GM23338 (cell line): ENCODE measurements around the gene NCBP1. TPM values are rescaled to one million over a fixed set of nuclear protein-coding genes. Genes with fewer than 3 reads are reported as not detected.

Experiments used
- EZH2phosphoT487 ChIP-seq: fragments of 200-600 bp; sonication (generic); IDR thresholded peaks from one replicate; pipeline ENCODE4 v1.8.1; 2018; ENCODE audit warnings: antibody characterized with exemption; ENCODE audit not compliant: unreplicated experiment
- JUNB ChIP-seq: IDR thresholded peaks from one replicate; pipeline ENCODE4 v1.6.1; 2016; ENCODE audit warnings: antibody characterized with exemption; ENCODE audit not compliant: unreplicated experiment
- REST ChIP-seq: IDR thresholded peaks from one replicate; pipeline ENCODE4 v1.6.1; 2018; ENCODE audit warnings: antibody characterized with exemption; ENCODE audit not compliant: unreplicated experiment
- STAT1 ChIP-seq: IDR thresholded peaks from one replicate; pipeline ENCODE4 v1.6.1; 2016; ENCODE audit warnings: antibody characterized with exemption; ENCODE audit not compliant: unreplicated experiment
- ZNF114 ChIP-seq: fragments of 250-450 bp; sonication (Bioruptor Pico); IDR thresholded peaks from 2 replicates; pipeline ENCODE4 v1.5.0; 2020; ENCODE audit warnings: mild to moderate bottlenecking, moderate library complexity
- ZNF462 ChIP-seq: fragments of 250-450 bp; sonication (Bioruptor Pico); IDR thresholded peaks from 2 replicates; pipeline ENCODE4 v1.5.0; 2020; ENCODE audit warnings: mild to moderate bottlenecking, moderate library complexity
- polyA plus RNA-seq: library from polyadenylated mRNA; unstranded; fragments of >200 nt; fragmentation: Nextera tagmentation; extraction: Ambion mirVana; gene quantifications from 2 replicates; pipeline ENCODE4 v1.2.1, GENCODE V29; 2016
- total RNA-seq: library from RNA; depleted of rRNA; stranded (reverse); fragments of >200 nt; shearing (Covaris generic); gene quantifications from 2 replicates; pipeline ENCODE4 v1.2.3, GENCODE V29; 2014

NCBP1 gene
- total and polyA plus RNA-seq, 2 experiments from 2014 or later, result 43.9 to 60.2 TPM

GRCh38 chr9:97599314-97599846, 34.2 kb upstream of the NCBP1 start (continued):
- TF ChIP-seq ZNF462 (CRISPR knock-in tag), result no peak
- no peak for TF ChIP-seq STAT1
- TF ChIP-seq ZNF114 (CRISPR knock-in tag), result no peak
- TF ChIP-seq JUNB, result no peak
- no peak for TF ChIP-seq EZH2phosphoT487
- no peak for TF ChIP-seq REST
